Body of pancreas (tissue), 4 donors: ENCODE data around the gene CCNL1.
A peak's percentile ranks its signal among the peaks of the same experiment; 100 is the strongest.

Experiments used
- CTCF ChIP-seq, 7 experiments: fragments of 450-650 bp in 4 of 7; fragments of 200-600 bp in 3 of 7; sonication (generic) in 3 of 7; IDR thresholded peaks; one replicate each; pipeline ENCODE4 v1.5.1; 2016 to 2019; ENCODE audit warnings: antibody characterized with exemption in 7 of 7
- POLR2A ChIP-seq, 3 donors: fragments of 450-650 bp; IDR thresholded peaks; one replicate each; pipeline ENCODE4 v1.6.1; 2016; ENCODE audit warnings: antibody characterized with exemption in 3 of 3, mild to moderate bottlenecking in 2 of 3

DNA sequence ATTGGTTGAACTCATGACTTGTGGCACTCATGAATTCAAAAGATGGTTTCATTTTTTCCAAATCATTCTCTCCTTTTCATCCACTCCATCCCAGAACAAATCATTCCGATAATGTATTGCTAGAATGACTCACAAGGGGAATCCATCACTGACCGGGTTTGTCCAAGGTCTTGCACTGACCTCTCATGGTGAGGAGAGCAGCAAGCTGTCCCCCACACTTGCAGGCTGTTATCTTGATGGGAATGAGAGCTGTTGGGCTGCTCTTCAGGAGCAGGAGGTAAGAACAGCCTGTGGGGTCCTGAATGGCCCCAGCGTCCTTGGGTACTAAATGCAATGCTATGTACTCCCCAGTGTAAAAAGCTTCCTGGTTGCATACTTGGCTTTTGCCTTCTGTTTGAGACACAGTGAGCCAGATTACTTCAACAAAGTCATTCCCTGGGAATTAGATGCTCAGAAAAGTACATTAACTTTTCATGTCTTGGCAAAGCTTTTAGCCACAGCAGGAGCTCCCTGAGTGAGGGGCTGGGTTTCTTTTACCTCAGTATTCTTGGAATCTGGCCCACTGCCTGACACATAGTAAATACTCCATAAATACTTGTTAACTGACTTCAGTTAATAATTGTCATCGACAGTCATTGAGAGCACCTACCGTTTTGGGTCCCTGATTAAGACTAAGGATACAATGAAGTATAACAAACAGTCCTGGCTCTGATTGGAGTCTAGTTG is 24.1 kb downstream of the CCNL1 start:
- TF ChIP-seq POLR2A (IDR thresholded peaks at IDR 0.05) (no peak), CTCF (IDR thresholded peaks at IDR 0.05) (peak in 5 of 7 experiments; percentile 5 to 43 (median 39))
